Measurements from ENCODE around the gene RTN4RL1. TPM values are rescaled to one million over a fixed set of nuclear protein-coding genes. Genes with fewer than 3 reads are reported as not detected.

Gene RTN4RL1
- total RNA-seq, 1 donor from 2014 or later, result 0.47 TPM

DNA sequence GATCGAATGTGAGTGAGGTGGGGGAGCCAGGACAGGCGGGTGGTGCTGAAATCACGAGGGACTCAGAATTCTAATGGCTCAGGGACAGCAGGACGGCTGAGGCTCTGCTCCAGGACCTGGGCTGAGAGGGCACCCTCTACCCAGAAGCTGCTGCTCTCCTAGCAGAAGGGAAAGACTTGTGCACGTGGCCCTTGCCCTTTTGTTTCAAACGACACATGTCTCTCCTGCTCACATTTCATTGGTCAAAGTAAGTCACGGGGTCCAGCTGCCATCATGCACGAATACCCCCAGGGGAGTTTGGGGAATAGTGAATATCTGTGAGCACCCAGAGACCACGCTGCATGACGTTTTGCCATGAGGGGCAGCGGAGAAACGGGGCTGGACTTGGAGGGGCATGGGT is 73.2 kb downstream of the RTN4RL1 start:
- DNase-seq (ENCODE audit: low read depth, low spot score), result no peak
- no peak overlapping the region for H3K4me3 Mint-ChIP-seq
- no peak overlapping the region for H3K27ac Mint-ChIP-seq (ENCODE audit: unreplicated experiment)
- peaks cover 15% of the 10 kb centered on the region for H3K4me1 Mint-ChIP-seq
- H3K27me3 Mint-ChIP-seq (ENCODE audit: low read depth), result no peaks in the 10 kb centered on the region
- no peaks in the 10 kb centered on the region for H3K36me3 Mint-ChIP-seq (ENCODE audit: low read depth)
- TF ChIP-seq, protein P1, sequence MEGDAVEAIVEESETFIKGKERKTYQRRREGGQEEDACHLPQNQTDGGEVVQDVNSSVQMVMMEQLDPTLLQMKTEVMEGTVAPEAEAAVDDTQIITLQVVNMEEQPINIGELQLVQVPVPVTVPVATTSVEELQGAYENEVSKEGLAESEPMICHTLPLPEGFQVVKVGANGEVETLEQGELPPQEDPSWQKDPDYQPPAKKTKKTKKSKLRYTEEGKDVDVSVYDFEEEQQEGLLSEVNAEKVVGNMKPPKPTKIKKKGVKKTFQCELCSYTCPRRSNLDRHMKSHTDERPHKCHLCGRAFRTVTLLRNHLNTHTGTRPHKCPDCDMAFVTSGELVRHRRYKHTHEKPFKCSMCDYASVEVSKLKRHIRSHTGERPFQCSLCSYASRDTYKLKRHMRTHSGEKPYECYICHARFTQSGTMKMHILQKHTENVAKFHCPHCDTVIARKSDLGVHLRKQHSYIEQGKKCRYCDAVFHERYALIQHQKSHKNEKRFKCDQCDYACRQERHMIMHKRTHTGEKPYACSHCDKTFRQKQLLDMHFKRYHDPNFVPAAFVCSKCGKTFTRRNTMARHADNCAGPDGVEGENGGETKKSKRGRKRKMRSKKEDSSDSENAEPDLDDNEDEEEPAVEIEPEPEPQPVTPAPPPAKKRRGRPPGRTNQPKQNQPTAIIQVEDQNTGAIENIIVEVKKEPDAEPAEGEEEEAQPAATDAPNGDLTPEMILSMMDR (conservative IDR thresholded peaks at IDR 0.05), result no peak
- H3K9me3 Mint-ChIP-seq, result no peaks in the 10 kb centered on the region

DNA sequence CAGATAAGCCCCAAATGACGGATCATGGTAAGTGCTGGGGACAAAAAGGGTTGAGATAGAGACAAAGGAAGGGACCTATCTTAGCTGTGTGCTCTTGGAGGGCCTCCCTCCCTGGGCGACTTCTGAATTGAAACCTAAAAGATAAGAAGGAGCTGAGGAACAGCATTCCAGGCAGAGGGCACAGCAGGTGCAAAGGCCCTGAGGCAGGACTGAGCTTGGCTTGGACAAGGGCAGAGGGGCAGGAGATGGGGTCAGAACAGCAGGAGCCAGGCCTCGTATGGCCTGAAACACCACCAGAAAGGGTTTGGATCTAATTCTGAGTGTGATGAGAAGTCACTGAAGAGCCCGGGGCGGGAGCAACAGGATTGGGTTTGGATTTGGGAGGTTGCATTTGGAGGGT is 75.4 kb downstream of the RTN4RL1 start:
- Mint-ChIP-seq H3K27ac (ENCODE audit: unreplicated experiment) (no peak overlapping the region), H3K27me3 (ENCODE audit: low read depth) (no peaks in the 10 kb centered on the region), H3K36me3 (ENCODE audit: low read depth) (no peaks in the 10 kb centered on the region), H3K4me3 (no peak overlapping the region), H3K4me1 (peaks cover 24% of the 10 kb centered on the region), H3K9me3 (no peaks in the 10 kb centered on the region)
- no peak for DNase-seq (ENCODE audit: low read depth, low spot score)
- TF ChIP-seq, protein P1 (conservative IDR thresholded peaks at IDR 0.05), result no peak

DNA sequence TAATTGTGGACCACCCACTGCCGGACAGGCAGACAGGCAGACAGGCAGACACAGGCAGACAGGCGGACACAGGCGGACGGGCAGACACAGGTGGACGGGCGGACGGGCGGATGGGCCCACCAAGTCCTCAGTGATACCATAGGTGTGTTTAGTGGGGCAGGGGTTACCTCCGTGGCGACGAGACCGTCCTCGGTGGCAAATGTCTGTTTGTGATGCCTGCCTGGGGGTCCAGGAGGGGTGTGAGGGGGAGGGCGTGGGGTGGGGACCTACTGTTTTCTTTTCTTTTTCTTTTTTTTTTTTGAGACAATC is 76.7 kb downstream of the RTN4RL1 start:
- Mint-ChIP-seq H3K27me3 (ENCODE audit: low read depth) (no peaks in the 10 kb centered on the region), H3K9me3 (no peaks in the 10 kb centered on the region), H3K4me3 (no peak overlapping the region), H3K4me1 (peaks cover 24% of the 10 kb centered on the region), H3K36me3 (ENCODE audit: low read depth) (no peaks in the 10 kb centered on the region), H3K27ac (ENCODE audit: unreplicated experiment) (no peak overlapping the region)
- DNase-seq (ENCODE audit: low read depth, low spot score), result no peak
- TF ChIP-seq, protein P1 (conservative IDR thresholded peaks at IDR 0.05), result no peak

DNA sequence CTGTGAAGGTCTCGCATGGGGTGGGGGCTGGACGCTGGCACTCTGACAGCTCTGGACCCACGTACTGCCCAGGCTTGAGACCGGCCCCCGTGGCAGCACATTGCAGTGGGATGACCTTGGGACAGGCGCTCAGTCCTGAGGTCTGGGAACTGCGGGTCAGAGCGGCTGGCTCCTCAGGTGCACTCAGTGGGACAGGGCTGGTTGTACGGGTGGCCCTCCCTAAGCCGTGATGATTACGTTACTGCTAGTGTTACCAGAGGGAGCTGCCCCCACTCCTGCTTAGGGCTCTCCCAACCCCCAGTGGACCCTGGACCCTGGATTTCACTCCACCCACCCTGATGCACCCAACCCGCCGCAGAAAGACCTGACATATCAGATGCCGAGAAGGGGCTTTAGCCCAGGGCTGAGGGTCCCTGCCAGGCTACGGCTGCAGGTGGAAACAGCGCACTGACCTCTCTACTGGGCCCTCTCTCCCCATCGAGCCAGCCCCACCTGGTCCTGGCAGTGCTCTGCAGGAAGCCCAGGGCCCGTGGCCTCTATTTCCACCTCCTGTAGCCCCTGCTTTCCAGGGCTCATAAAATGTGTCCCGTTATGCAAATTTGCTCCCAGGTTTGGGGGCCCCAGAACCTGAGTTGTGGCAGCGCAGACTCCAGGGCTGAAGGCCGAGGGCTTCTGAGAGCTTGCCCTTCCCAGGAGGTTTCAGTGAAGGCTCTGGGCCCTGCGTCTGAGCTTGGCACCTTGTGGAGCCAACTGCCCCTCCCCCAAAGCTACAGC is 77.2 kb downstream of the RTN4RL1 start:
- TF ChIP-seq, protein P1 (conservative IDR thresholded peaks at IDR 0.05), result no peak
- no peak overlapping the region for H3K27ac Mint-ChIP-seq (ENCODE audit: unreplicated experiment)
- no peak for DNase-seq (ENCODE audit: low read depth, low spot score)

DNA sequence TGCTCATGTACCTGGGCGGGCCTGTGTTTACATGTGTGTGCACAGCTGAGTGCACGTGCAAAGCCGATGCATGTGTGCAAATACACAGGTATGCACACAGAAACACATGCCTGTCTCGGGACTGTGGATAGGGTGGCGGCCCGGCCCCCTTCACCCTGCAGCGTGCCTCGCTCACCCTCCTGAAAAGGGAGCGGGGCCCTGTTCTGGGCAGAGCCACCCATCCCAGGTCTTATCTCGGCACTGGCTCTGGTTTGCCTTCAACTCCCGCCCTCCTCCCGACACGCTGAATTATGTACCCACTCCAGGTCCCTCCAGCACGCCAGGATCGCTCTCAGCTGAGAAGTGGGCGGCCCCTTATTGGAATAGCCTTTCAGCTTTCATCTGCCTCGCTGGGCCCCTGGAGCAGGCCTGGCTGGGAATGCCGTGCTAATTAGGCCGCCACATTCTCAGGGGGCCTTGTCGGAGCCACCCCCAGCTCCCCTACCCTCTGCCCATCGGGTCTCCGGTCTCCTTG is 77.8 kb downstream of the RTN4RL1 start:
- Mint-ChIP-seq H3K27ac (ENCODE audit: unreplicated experiment) (no peak overlapping the region), H3K9me3 (no peaks in the 10 kb centered on the region), H3K4me3 (no peak overlapping the region), H3K36me3 (ENCODE audit: low read depth) (no peaks in the 10 kb centered on the region), H3K4me1 (peaks cover 24% of the 10 kb centered on the region), H3K27me3 (ENCODE audit: low read depth) (no peaks in the 10 kb centered on the region)
- TF ChIP-seq, protein P1 (conservative IDR thresholded peaks at IDR 0.05), result no peak
- no peak for DNase-seq (ENCODE audit: low read depth, low spot score)

More for the DNA sequence above, 77.2 kb downstream of the RTN4RL1 start:
- no peaks in the 10 kb centered on the region for H3K36me3 Mint-ChIP-seq (ENCODE audit: low read depth)
- peaks cover 24% of the 10 kb centered on the region for H3K4me1 Mint-ChIP-seq
- no peak overlapping the region for H3K4me3 Mint-ChIP-seq
- no peaks in the 10 kb centered on the region for H3K9me3 Mint-ChIP-seq
- no peaks in the 10 kb centered on the region for H3K27me3 Mint-ChIP-seq (ENCODE audit: low read depth)
